Amniotic epithelial cell (primary cell): Measurements from ENCODE around the gene DEXI.
"Not testable (repeated sequence)": the region's sequence is repeated elsewhere in the genome, so short reads cannot be mapped to it uniquely, and the experiment has no call there.

Source experiments
- DNase-seq: peaks from one replicate; pipeline ENCODE4 v3.0.0-alpha.2; 2010; ENCODE audit warnings: low read depth

DEXI gene

DNA sequence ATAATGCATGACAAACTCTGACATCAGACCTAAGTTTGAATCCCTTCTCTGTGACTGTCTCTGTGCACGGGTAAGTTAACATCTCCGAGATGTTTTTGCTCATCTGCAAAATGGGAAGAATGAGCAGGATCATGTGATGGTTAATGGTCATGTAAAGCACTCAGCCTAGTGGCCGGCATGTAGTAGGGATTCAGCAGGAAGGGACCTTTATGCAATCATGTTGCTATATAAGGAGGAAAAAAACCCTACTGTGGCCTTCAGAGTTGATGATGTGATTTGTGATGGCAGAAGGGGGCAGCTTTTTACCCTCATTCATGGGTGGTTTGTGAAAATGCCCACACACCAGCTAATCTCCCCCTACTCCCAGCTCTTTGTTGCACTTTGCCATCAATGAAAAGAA lies 26.2 kb upstream of the DEXI start:
- no peak for DNase-seq

DNA sequence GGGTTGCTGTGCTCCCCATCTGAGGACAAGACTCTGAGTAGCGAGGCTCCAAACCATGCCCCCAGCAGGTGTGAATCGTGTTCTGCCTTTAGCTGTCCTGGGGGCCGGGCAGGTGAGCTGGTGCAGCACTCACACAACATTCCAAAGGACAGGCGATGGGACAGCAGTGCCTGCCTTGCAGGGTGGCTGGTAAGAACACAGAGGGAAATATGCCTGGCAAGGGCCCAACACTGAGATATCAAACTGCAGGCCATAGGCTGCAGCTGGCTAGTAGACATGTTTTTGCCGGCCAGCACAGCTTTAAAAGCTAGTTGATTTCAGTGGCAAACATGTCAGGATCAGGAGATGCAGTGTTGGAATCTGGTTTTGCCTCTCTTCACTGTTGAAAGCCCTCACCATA lies 25.7 kb upstream of the DEXI start:
- DNase-seq, result no peak

DNA sequence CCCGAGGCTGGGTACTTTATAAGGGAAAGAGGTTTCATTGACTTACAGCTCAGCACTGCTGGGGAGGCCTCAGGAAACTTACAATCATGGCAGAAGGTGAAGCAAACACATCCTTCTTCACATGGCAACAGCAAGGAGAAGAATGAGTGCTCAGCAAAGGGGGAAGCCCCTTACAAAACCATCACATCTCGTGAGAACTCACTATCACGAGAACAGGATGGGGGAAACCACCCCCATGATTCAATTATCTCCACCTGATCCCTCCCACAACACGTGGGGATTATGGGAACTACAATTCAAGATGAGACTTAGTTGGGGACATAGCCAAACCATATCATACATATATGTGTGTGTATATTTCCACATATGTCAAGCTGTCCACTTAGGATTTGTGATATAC lies 24.3 kb upstream of the DEXI start:
- DNase-seq, result not testable (repeated sequence)

DNA sequence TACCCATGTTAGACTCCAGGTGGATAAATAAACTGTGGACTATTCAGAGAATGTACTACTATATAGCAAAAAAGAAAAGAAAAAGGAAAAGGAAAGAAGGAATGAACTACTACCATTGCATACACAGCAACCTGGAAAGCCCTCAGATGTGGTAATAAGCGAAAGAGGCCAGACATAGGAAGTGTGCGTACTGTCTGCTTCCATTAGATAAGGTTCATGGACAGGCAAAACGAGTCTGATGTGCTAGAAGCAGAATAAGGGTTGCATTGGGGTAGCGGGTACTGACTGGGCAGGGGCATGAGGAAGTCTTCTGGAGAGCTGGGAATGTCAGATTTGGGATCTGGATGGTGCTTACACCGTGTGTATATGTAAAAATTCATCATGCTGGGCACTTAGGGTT lies 23.9 kb upstream of the DEXI start:
- no peak for DNase-seq

DNA sequence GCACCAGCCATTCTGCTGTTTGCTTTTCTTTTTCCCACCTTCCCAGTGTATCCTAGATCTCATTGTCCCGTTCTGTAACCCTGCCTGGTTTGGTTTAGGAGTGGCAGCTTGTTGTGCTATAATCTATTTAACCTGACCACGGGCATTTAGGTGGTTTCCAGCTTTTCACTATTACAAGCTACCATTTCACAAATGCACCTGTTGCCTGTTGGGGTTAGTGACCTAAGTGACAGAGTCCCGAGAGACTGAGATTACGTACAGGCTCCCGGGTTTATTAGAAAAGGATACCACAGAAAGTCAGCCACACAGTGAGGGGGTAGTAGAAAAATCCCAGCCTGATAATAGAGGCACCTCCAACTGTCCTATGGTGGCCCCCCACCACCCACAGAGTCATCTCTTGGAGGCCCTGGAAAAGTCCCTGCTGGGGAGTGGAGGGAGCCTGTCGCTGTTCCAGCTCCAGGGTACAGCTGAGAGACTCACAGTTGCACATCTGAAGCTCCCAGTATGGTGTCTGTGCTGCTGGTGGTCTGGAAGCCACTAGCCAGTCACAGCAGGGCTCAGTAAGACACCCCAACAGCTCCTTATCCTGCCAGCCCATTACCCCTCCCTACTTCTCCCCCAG lies 23.3 kb upstream of the DEXI start:
- no peak for DNase-seq

DNA sequence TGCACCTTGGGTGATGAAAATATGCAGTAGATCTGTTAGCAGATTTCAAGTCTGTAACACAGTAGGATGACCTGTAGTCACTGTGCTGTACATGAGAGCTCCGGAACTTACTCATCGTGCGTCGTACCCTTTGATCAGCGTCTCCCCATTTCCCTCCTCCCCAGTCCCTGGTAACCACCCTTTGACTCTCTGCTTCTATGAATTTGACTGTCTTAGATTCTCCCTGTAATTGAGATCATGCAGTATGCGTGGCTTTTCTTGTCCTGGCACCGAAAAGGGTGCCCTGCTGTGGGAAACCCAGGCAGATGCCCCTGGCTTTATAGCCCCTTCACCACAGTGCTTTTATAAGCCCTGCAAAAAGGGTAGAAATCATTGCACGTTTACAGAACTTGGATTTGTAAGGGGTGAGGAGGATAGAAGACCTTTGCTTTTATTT lies 22.6 kb upstream of the DEXI start:
- DNase-seq, result no peak

DNA sequence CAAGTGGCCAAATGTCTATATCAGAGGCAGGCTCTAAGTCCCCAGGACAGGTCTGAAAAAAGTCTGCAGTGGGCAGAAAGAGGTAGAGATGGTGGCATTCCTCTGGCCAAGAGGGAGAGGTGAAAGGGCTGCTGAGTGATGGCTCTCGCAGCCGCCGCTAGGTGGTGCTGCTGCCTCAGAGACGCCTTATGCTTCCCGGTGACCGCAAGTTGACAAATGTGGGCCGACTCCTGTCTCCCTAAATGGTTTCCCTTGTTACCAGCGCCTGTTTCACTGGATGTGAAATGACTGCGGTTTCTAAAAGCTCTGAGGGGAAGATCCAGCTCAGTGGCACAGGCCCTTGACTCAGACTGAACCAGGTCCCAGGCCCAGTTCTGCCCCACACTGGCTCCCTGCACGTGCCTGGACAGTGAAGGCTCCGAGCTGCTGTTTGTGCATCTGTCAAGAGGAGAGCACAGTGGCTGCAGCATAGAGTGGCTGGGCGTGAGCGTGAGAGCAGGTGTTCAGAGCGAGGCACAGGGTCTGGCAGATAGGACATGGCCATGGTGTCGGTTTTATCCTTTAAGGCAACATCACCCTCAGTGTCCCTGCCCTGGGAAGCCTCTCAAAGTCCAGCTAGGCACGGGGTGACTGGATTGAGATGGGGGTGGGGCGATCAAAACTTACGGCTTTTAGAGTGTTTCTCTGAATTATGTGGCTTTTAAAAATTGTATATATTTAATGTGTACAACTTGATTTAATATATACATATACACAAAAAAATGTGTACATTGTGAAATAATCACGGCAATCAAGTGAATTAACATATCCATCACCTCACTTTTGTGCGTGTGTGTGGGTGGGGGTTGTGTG lies 22.0 kb upstream of the DEXI start:
- DNase-seq, result peak; percentile 70

DNA sequence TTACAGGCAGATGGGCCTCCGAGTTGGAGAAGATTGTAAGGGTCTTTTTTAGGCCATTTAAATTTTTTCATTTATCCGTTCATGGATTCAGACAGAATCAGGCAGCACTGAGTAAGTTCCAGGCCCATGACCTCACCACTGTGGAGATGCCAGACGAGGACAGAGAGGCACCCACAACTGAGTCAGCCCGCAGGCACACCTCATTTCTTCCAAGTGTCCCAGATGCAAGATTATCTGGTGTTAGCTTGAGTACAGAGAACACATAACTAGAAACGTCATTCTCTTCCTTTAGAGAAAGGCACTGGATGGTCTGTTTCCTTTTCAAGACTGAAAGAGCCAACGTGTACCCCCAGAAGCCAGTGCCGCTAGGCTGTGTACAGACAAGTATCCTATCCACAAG lies 19.0 kb upstream of the DEXI start:
- DNase-seq, result peak; percentile 93

DNA sequence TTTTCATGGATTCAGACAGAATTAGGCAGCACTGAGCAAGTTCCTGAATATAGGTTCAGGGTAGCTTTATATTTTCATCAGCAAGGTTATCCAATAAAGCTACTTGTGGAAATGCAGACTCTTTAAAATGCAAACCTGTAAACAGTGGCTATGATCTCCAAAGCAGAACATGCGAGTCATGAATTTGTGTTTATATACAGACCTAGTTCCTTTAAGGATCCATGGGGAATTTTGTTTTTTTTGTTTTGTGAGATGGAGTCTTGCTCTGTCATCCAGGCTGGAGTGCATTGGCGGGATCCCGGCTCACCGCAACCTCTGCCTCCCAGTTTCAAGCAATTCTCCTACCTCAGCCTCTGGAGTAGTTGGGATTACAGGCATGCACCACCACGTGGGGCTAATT lies 16.9 kb upstream of the DEXI start:
- DNase-seq, result peak; percentile 37

DNA sequence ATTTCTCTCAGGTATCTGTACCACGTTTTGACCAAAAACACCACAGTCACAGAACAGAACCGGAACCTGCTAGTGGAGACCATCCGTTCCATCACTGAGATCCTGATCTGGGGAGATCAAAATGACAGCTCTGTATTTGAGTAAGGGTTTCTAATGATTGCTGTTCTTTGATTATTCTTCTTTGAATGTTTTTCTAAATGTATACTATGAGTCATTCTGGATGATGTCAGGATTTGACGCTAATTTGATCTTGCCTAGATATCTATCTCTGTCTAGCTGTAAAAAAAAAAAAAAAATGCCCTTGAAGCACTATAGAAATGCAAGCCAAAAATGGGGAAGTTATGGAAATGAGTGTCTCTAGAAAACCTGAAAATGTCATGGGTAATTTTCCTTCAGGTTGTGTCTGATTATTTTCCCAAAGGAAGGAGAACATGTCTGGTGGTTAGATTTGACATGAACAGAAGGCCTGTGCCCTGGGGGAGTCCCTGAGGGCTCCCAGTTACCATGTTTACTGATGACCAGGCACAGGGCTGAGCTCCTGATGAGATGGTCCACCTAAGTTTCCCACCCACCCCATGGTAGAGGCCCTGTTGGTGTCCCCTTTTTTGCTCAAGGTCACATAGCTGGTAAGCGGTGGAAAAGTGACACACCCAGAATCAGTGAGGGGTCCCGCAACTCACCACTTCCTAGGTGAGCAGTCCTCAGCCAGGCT lies 15.7 kb upstream of the DEXI start:
- peak; percentile 39 for DNase-seq

DNA sequence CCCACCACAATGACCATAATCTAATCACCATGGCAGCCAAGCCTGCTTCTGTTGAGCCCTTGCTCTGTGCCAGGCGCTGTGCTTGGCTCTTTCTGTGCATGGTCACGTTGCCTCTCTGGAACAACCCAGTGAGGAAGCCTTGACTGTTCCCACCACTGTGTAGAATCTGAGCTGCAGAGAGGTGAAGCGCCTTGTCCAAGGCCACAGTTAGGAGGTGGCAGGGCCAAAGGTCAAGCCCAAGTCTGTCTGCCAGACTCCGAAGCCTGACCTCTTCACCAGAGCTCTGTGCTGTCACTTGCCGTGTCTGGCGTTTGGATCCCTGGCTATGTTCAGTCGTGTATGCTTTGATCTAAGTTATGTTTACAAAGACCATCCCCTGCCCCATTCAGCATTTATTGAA lies 12.6 kb upstream of the DEXI start:
- DNase-seq, result no peak

DNA sequence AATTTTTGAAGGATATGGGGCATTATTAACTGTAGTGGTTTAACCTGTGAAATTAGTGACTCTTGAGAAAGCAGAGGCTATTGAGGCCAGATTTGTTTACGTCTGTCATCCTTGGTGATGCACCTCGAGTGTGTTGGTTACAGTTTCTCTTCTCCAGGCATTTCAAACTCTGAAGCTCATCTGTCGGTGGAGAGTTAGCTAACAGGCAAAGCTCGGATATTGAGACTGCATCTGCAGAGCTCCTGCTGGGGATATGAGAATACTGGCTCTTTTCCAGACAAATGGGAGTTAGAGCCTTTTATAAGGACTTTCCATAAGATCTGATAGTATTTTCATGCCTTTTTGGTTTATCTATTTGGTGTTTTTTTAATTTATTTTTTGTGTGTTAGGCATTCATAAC lies 8.8 kb upstream of the DEXI start:
- peak; percentile 35 for DNase-seq

DNA sequence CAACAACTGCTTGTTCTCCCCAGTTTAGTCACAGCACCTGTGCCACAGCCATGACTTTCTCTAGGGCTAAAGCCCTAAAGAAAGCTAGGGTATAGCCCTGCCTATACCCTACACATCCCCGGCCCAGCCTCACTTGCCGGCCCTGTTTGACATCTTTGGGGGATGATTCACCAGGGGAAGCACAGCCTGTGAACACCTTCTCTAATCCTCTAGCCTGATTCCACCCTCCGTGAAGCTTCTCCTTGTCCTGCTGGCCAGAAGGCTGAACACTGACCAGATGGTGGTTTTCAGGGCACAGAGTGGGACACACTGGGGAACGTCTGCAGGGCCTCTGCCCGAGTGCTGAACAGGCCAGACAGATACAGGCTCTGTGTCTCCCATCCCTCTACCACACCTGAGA lies 8.1 kb upstream of the DEXI start:
- peak; percentile 46 for DNase-seq

DNA sequence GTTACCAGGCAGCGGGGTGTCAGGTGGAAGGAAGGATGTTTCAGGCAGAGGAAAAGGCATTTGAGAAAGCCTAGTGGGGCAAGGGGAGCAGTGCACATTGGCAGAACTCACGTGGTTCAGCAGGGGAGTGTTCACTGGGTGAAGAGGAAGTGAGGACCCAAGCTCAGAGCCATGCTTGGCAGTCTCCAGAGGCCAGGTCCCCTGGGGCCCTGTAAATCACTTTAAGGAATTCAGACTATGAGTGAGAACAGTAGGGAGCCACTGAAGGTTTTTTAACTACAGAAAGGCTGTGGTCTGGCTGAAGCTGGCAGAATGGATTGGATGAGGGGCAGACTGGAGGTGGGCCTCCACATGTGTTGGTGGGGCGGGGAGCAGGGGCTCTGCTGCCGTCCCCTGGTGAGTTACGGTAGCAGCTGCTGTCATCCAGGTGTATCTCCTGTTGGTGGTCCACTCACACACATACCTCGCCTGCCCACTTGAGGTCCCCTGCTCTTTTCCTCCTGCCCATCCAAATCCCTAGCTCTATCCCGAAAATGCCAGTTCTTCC lies 7.2 kb upstream of the DEXI start:
- no peak for DNase-seq

DNA sequence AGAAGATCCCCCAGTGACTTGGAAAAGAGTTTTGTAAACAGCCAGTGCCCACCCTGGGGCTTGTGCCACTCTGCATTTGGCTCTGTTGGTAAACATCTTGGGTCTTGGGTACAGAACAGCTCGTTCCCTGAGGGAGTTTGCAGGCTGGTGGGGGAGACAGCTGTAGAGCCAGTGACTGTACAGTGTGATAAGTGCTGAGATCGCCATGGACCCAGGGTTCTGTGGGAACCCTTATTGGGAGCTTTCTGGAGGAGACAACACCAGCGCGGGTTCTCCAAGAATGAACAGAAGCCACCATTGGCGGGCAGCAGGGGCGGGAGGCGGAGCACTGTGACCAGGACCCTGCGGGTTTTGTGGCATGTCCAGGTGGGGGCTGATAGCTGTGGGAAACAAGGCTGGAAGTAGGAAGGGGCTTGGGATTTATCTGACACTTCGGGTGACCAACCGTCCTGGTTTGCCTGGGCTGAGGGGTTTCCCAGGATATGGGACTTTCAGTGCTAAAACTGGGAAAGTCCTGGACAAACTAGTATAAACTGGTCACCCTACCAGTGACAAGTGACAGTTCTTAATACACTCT lies 5.0 kb upstream of the DEXI start:
- peak; percentile 50 for DNase-seq

DNA sequence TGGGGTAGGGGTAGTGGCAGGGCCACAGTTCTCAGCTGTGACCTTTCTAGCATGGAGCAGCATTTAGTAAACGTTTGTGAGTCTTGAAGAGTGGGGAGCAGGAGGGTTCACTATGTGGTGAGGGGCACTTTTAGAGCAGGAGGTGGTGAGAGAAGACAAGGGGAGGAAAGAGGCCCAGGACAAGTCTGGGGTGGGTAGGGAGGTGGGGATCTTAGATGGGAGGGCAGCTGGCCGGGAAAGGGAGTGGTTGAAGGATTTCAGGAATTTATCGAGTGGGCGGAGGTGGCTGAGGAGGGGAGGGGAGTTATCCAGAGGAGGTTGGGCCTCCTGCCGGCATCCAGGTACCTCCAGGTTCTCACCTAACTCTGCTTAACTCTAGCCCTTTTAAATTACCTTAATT lies 4.0 kb upstream of the DEXI start:
- no peak for DNase-seq

DNA sequence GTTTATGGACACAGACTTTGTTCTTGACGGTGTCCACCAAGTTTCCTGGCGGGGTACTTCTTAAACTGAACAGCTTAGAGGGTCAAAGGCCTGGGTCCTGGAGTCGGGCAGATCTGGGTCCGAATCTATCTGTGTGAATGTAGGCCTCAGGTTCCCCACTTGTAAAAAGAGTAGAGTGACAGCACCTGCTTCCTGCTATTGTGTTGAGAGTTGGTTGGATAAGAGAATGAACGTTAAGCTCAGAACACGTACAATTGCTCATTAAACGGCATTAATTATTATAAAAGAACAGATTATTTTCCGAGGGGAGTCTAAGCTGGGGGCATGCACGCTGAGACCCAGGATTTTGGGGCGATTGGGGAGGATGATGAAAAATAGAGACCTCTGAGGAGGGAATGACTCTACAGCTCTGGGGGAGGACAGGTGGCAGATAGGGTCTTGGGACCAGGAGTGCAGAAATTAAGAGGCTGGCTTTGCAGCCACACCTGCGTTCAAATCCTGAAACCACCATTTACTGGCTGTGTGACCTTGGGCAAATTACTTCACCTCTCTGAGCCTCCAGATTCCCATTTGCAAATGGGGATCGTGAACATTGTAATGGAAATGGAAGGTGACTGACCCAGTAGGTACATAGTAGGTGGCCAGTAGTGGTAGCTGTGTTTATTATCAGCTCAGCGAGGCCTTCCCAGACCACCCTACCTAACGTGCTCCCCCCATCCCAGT lies 3.0 kb upstream of the DEXI start:
- DNase-seq, result no peak

DNA sequence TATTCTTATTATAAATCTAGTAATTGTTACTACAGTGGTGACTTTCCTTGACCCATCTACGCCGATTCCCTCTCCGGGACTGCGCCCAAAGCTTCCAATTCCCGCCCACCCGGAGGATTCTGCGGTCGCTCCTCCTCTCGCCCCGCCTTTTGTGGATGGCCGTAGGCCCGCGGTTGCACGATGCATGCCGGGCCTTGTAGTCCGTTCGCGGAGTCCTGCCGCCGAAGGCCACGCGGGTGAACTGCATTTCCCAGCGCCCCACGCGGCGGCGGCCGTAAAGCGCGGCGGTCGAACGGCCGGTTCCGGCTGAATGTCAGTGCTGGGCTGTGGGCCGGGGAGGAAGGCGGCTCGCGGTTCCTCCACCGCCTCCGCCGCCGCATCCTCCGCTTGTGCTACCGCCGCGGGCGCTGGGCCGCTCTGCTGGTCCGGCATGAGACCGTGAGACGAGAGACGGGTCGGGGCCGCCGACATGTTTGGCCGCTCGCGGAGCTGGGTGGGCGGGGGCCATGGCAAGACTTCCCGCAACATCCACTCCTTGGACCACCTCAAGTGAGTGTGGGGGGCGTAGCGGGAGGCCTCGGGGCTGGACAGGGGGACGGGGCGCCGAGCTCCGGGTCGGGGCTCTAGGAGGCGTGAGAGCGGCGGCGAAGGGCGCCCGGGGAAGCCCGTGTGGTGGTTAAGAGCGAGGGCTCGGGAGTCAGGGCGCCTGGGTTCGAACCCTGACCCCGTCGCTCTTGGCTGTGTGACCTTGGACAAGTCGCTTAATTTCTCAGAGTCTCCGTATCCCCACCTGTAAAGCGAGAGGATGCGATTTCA lies 2.2 kb upstream of the DEXI start, which contains the start of gene CLEC16A:
TSS of gene CLEC16A (plus strand) at position 316 of the 816 bp plus-strand sequence. CDS start at position 470, 154 bp downstream.
- peak; percentile 94 for DNase-seq

DNA sequence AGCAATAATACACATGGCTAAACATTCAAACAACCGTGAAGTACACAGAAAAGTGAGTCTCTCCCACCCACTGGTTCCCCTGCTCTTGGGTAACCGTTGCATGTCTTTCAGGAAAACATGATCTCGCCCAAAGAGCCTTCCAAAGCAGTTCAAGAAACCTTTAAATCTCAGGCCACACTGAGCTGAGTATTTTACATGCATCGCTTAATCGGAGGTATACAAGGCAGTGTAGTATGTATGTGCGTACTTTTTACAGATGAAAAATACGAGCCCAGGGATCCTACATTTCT lies 741 bp upstream of the DEXI start:
- no peak for DNase-seq

DNA sequence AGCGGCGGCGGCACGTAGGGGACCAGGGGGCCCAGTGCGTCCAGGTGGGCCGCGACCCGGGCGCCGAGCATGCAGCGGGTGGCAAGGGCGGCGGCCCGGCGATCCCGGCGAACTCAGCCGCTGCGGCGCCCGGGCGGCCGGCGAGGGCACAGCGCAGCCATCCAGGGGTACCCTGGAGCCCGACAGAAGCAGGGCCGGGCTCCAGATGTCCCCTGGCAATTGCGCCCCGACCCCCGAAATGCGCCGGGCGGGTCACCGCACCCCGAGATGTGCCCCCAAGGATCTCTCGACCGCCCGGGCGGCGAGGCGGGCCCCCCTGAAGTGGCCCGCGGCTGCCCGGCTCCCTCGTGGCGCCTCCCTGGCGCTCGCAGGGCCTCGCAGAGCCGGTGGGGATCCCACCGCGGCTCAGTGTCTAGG lies 325 bp downstream of the DEXI start:
- not testable (repeated sequence) for DNase-seq
